SK-N-SH (cell line): ENCODE data around the gene KCND1. TPM values are rescaled to one million over a fixed set of nuclear protein-coding genes. Genes with fewer than 3 reads are reported as not detected.

Experiments used
- CTCF ChIA-PET: fragments of 300-600, 350-600 bp; formaldehyde crosslinking; extraction: SDS; loops from one replicate; lab custom pipeline; 2021; lab: Yijun Ruan, JAX
- POLR2A ChIA-PET: fragments of 350-600 bp; sonication (Branson Sonifier 250); formaldehyde crosslinking; extraction: SDS; loops from one replicate; lab custom pipeline; 2020; ENCODE audit warnings: antibody characterized with exemption, inconsistent platforms; lab: Yijun Ruan, JAX
- DNase-seq: peaks from one replicate; pipeline ENCODE4 v3.0.0; 2012
- H2AFZ ChIP-seq: fragments of 200-600 bp; sonication (generic); 2 replicates; pipeline ENCODE4 v1.8.1; 2016; ENCODE audit warnings: antibody characterized with exemption, mild to moderate bottlenecking, low read depth
- H3F3A ChIP-seq: fragments of 200-600 bp; sonication (generic); replicated peaks from 2 replicates; pipeline ENCODE3; 2016; ENCODE audit warnings: antibody characterized with exemption, mild to moderate bottlenecking; ENCODE audit not compliant: insufficient read depth
- H3K27ac ChIP-seq, 2 experiments: fragments of 200-500 bp in 1 of 2; fragments of 200-600 bp in 1 of 2; sonication (Bioruptor generic) in 1 of 2; sonication (generic), shearing (Covaris generic) in 1 of 2; 2 replicates each; pipeline versions ENCODE4 v1.5.1 to v1.6.1; 2014 to 2016; ENCODE audit warnings: low read depth in 2 of 2, inconsistent platforms in 1 of 2, low read length in 1 of 2, mild to moderate bottlenecking in 1 of 2, mixed read lengths in 1 of 2
- H3K27me3 ChIP-seq: fragments of 200-600 bp; sonication (generic), shearing (Covaris generic); 2 replicates; pipeline ENCODE4 v1.6.1; 2016; ENCODE audit warnings: mixed run types; ENCODE audit not compliant: insufficient read depth
- H3K36me3 ChIP-seq, 2 experiments: fragments of 200-500 bp in 1 of 2; fragments of 200-600 bp in 1 of 2; sonication (Bioruptor generic) in 1 of 2; sonication (generic) in 1 of 2; replicated peaks in 1 of 2; 2 replicates each; pipeline versions ENCODE3 to v1.5.1; 2014 to 2016; ENCODE audit warnings: low read length in 1 of 2, mild to moderate bottlenecking in 1 of 2; ENCODE audit not compliant: insufficient read depth in 2 of 2, control insufficient read depth in 1 of 2
- H3K4me1 ChIP-seq, 2 experiments: fragments of 200-500 bp in 1 of 2; fragments of 200-600 bp in 1 of 2; sonication (Bioruptor generic) in 1 of 2; sonication (generic), shearing (Covaris generic) in 1 of 2; 2 replicates each; pipeline versions ENCODE4 v1.5.1 to v1.6.1; 2014 to 2016; ENCODE audit warnings: low read depth in 1 of 2, low read length in 1 of 2, mixed run types in 1 of 2; ENCODE audit not compliant: insufficient read depth in 2 of 2, control insufficient read depth in 1 of 2
- H3K4me2 ChIP-seq: fragments of 200-600 bp; sonication (generic), shearing (Covaris generic); 2 replicates; pipeline ENCODE4 v1.6.1; 2017; ENCODE audit warnings: mixed run types
- H3K4me3 ChIP-seq, 2 experiments: fragments of 200-500 bp in 1 of 2; fragments of 200-600 bp in 1 of 2; sonication (Bioruptor generic) in 1 of 2; sonication (generic), shearing (Covaris generic) in 1 of 2; 2 replicates each; pipeline versions ENCODE4 v1.5.1 to v1.8.1; 2014 to 2016; ENCODE audit warnings: low read depth in 2 of 2, inconsistent platforms in 1 of 2, low read length in 1 of 2, mild to moderate bottlenecking in 1 of 2, mixed read lengths in 1 of 2, moderate library complexity in 1 of 2
- H3K79me2 ChIP-seq: fragments of 200-600 bp; sonication (generic); 2 replicates; pipeline ENCODE4 v1.8.1; 2017; ENCODE audit warnings: mild to moderate bottlenecking; ENCODE audit not compliant: insufficient read depth
- H3K9ac ChIP-seq: fragments of 200-600 bp; sonication (generic); 2 replicates; pipeline ENCODE4 v1.6.1; 2017; ENCODE audit warnings: mixed run types
- H3K9me2 ChIP-seq: fragments of 200-600 bp; sonication (generic); 2 replicates; pipeline ENCODE4 v1.6.1; 2017; ENCODE audit warnings: mixed run types
- H3K9me3 ChIP-seq: fragments of 200-600 bp; sonication (generic); 2 replicates; pipeline ENCODE4 v1.6.1; 2017; ENCODE audit warnings: mixed run types, mild to moderate bottlenecking, moderate library complexity
- H4K20me1 ChIP-seq: fragments of 200-600 bp; sonication (generic); 2 replicates; pipeline ENCODE4 v1.6.1; 2017; ENCODE audit warnings: mild to moderate bottlenecking, mixed run types; ENCODE audit not compliant: insufficient read depth
- CTCF ChIP-seq: fragments of 200-600 bp; sonication (generic); IDR thresholded peaks from 2 replicates; pipeline ENCODE4 v1.6.1; 2017; ENCODE audit warnings: antibody characterized with exemption, mild to moderate bottlenecking, moderate library complexity
- FOXJ3 ChIP-seq: sonication (generic); formaldehyde crosslinking; IDR thresholded peaks from 2 replicates; pipeline ENCODE4 v1.5.1; 2020; ENCODE audit warnings: mild to moderate bottlenecking, missing genetic modification reagents
- MEF2A ChIP-seq: IDR thresholded peaks from 2 replicates; pipeline ENCODE4 v1.4.0; 2012; ENCODE audit warnings: low read depth, borderline replicate concordance
- MXI1 ChIP-seq: IDR thresholded peaks from 2 replicates; pipeline ENCODE4 v1.6.1; 2012; ENCODE audit warnings: mild to moderate bottlenecking, low read depth, low read length, improper control_type of control experiment
- PBX3 ChIP-seq: IDR thresholded peaks from 2 replicates; pipeline ENCODE4; 2012
- POLR2AphosphoS5 ChIP-seq: IDR thresholded peaks from 2 replicates; pipeline ENCODE4 v1.6.1; 2012; ENCODE audit warnings: low read depth, low read length
- RAD21 ChIP-seq: IDR thresholded peaks from 2 replicates; pipeline ENCODE4 v1.6.1; 2012; ENCODE audit warnings: mild to moderate bottlenecking, low read length
- RCOR1 ChIP-seq: fragments of 150-350 bp; IDR thresholded peaks from 2 replicates; pipeline ENCODE4 v1.6.1; 2017; ENCODE audit warnings: antibody characterized with exemption, low read length
- TAF1 ChIP-seq: IDR thresholded peaks from 2 replicates; pipeline ENCODE4 v1.6.1; 2012; ENCODE audit warnings: low read depth, mild to moderate bottlenecking, low read length, moderate library complexity, borderline replicate concordance
- YY1 ChIP-seq: IDR thresholded peaks from 2 replicates; pipeline ENCODE4 v1.4.0; 2012; ENCODE audit warnings: low read depth, mild to moderate bottlenecking
- WGBS: methylation state at CpG from one replicate; pipeline ENCODE4 v1.1.6; 2017; ENCODE audit warnings: low lambda C conversion rate; 5-methylcytosine and 5-hydroxymethylcytosine counted together
- polyA plus RNA-seq, 3 experiments: library from polyadenylated mRNA; depleted of rRNA; stranded (reverse); fragments of >200 nt; gene quantifications; 2 replicates each; pipeline ENCODE4 v1.2.3, GENCODE V29; 2012

The KCND1 gene
- polyA plus RNA-seq, 1 of the 3 experiments (the other 2 are of a cell fraction), result 1.2 TPM

- no peak overlapping the region for H3K27ac ChIP-seq
- H3F3A ChIP-seq, result no peaks in the 10 kb centered on the region
- POLR2A ChIA-PET, result no interaction called here
- H3K9me2 ChIP-seq, result no peaks in the 10 kb centered on the region
- no peaks in the 10 kb centered on the region for H3K79me2 ChIP-seq
- no peaks in the 10 kb centered on the region for H3K9me3 ChIP-seq
- no peak for DNase-seq
- TF ChIP-seq RCOR1 (no peak), YY1 (no peak), MXI1 (no peak), CTCF (no peak), TAF1 (no peak), RAD21 (no peak), PBX3 (no peak)
- TF ChIP-seq, all 33 proteins: peak for 0
- no peak overlapping the region for H3K9ac ChIP-seq
- H3K27me3 ChIP-seq, result peaks cover 24% of the 10 kb centered on the region; the same call in 1 of the 2 replicates
- no peaks in the 10 kb centered on the region for H3K36me3 ChIP-seq
- WGBS, result no CpG with 5 or more reads among the region's 14 CpGs
- no peak overlapping the region for H3K4me3 ChIP-seq
- CTCF ChIA-PET, result interaction anchor here (1.4 kb wide), 1 partner anchor 78 kb away, joined by 4 read pairs; no protein-coding TSS in a partner anchor
- H2AFZ ChIP-seq, result no peak overlapping the region
- H4K20me1 ChIP-seq, result no peaks in the 10 kb centered on the region
- H3K4me1 ChIP-seq, result peaks cover 0 to 12% of the 10 kb centered on the region in 2 experiments; a peak in 1 of 4 replicates
- no peak overlapping the region for H3K4me2 ChIP-seq
Observed at GRCh38 chrX:48965959-48966358, 5.7 kb downstream of the KCND1 start.

- Histone ChIP-seq H3K9me2 (no peaks in the 10 kb centered on the region), H4K20me1 (peaks cover 2% of the 10 kb centered on the region; the same call in 1 of the 2 replicates), H3F3A (no peaks in the 10 kb centered on the region), H3K27me3 (0 out of 2 replicates have a peak, but pooled peaks cover 4% of the 10 kb centered on the region), H3K9me3 (no peaks in the 10 kb centered on the region), H3K4me3 (no peak overlapping the region), H3K36me3 (no peaks in the 10 kb centered on the region), H3K27ac (peak overlapping the region in 1 of 2 experiments; percentile 45; a peak in 1 of 4 replicates), H2AFZ (no peak overlapping the region), H3K4me1 (peaks cover 5 to 18% of the 10 kb centered on the region in 2 experiments; a peak in 2 of 4 replicates), H3K4me2 (no peak overlapping the region), H3K9ac (no peak overlapping the region), H3K79me2 (peaks cover 6% of the 10 kb centered on the region)
- CTCF ChIA-PET, result interaction anchor here (1.3 kb wide), 1 partner anchor 10 kb away, joined by 8 read pairs; the partner anchor contains the start of gene KCND1
- TF ChIP-seq MEF2A (no peak), POLR2AphosphoS5 (no peak), FOXJ3 (CRISPR knock-in tag) (no peak)
- no peak for DNase-seq
- WGBS, result 44% methylated on average over 4 of the region's 5 CpGs
- POLR2A ChIA-PET, result interaction anchor here (2.2 kb wide), 1 partner anchor 11 kb away, joined by 9 read pairs; the partner anchor contains the start of gene KCND1
Observed at GRCh38 chrX:48961585-48962091, 10.0 kb downstream of the KCND1 start.
